ENCODE data around the gene PCDHGA3. TPM values are rescaled to one million over a fixed set of nuclear protein-coding genes. Genes with fewer than 3 reads are reported as not detected.

Gene PCDHGA3
- total and polyA plus RNA-seq, 9 of the 15 experiments (the other 6 are each of a cell fraction or from before 2014, with no cell fraction given), result 0.13 to 0.28 (median 0.18) TPM; not detected in 2

- TF ChIP-seq FOXA3 (CRISPR knock-in tag; conservative IDR thresholded peaks at IDR 0.05 in 1 of 2, IDR thresholded peaks at IDR 0.05 in 1 of 2), result peak in 1 of 2 experiments; percentile 71; a peak in 2 of 4 replicates
Observed at GRCh38 chr5:141356133-141356532, 12.5 kb downstream of the PCDHGA3 start (continued).

- 7% methylated on average over 19 of the region's 19 CpGs for WGBS (ENCODE audit: insufficient coverage, low coverage, missing lambda C conversion rate)
- intact Hi-C loops (cut with micrococcal nuclease), result no loop called here
- Histone ChIP-seq H3K4me2 (ENCODE audit: insufficient read depth, low read length) (no peak overlapping the region), H3K9me1 (ENCODE audit: control insufficient read depth, insufficient read depth, low read length) (no peaks in the 10 kb centered on the region), H2AFZ (ENCODE audit: low read depth, low read length) (no peak overlapping the region), H3K4me3 (no peak overlapping the region), H3K9ac (ENCODE audit: insufficient read depth in 1 of 2, low read depth in 2 of 2, low read length in 2 of 2) (no peak overlapping the region; a peak in 1 of 4 replicates), H3K4me1 (replicated peaks in 1 of 2; ENCODE audit: control insufficient read depth in 2 of 2, insufficient read depth in 2 of 2, low read length in 2 of 2) (peaks cover 3 to 12% of the 10 kb centered on the region in 2 experiments; a peak in 3 of 5 replicates), H4K20me1 (replicated peaks; ENCODE audit: control insufficient read depth, insufficient read depth, low read length) (no peaks in the 10 kb centered on the region), H3K9me3 (replicated peaks; ENCODE audit: control insufficient read depth, insufficient read depth, low read depth, low read length) (no peaks in the 10 kb centered on the region; the same call in 1 of the 2 replicates), H3K27ac (ENCODE audit: extremely low read depth, low read depth, low read length) (no peak overlapping the region), H3K79me2 (ENCODE audit: control insufficient read depth, insufficient read depth, low read length) (no peaks in the 10 kb centered on the region), H3K27me3 (ENCODE audit: control insufficient read depth in 2 of 2, insufficient read depth in 2 of 2, low read length in 2 of 2) (peaks cover 0 to 18% of the 10 kb centered on the region in 2 experiments; a peak in 2 of 5 replicates), H3K36me3 (ENCODE audit: control insufficient read depth, insufficient read depth, low read length) (no peaks in the 10 kb centered on the region)
- in situ Hi-C loops (cut with MboI), result no loop called here
- peak; percentile 50 for ATAC-seq
- FAIRE-seq, result no peak
- ChIA-PET CTCF (ENCODE audit: low intra/inter-chr PET ratio) (no interaction called here), POLR2A (no interaction called here)
- BruUV-seq (replicated peaks), result no TSS peak
- DNase-seq (ENCODE audit: extremely low read depth in 1 of 4, low spot score in 3 of 4), result no peak
- TF ChIP-seq REST (IDR thresholded peaks at IDR 0.05; ENCODE audit: borderline replicate concordance) (peak; percentile 76), REST (CRISPR knock-in tag; IDR thresholded peaks at IDR 0.05; ENCODE audit: low read depth) (0 out of 2 replicates have a peak, but pooled peaks have one; percentile 44), ZNF282 (CRISPR knock-in tag; IDR thresholded peaks at IDR 0.05) (no peak), C11orf30 (IDR thresholded peaks at IDR 0.05; ENCODE audit: low read depth) (no peak), MTA2 (IDR thresholded peaks at IDR 0.05; ENCODE audit: low read depth) (no peak), TAF1 (IDR thresholded peaks at IDR 0.05; ENCODE audit: control insufficient read depth, extremely low read depth, insufficient read depth, low read length, severe bottlenecking) (no peak)
Observed at GRCh38 chr5:141356950-141357349, 13.3 kb downstream of the PCDHGA3 start.
